ENCODE results near the gene CREG2.
"Not testable (repeated sequence)": the region's sequence is repeated elsewhere in the genome, so short reads cannot be mapped to it uniquely, and the experiment has no call there.

Gene CREG2

GRCh38 chr2:101341901-101342624 is 45.2 kb downstream of the CREG2 start:
- peak; percentile 49 for DNase-seq

GRCh38 chr2:101341421-101341820 is 45.9 kb downstream of the CREG2 start:
- DNase-seq, result no peak

- DNase-seq, result no peak
These were observed 47.2 kb downstream of the CREG2 start for GRCh38 chr2:101340141-101340551.

- DNase-seq, result no peak
These were observed 47.9 kb downstream of the CREG2 start for GRCh38 chr2:101339266-101339880.

GRCh38 chr2:101337877-101338276 is 49.4 kb downstream of the CREG2 start:
- DNase-seq, result no peak

- DNase-seq, result no peak
These were observed 54.2 kb downstream of the CREG2 start for GRCh38 chr2:101332885-101333766.

- no peak for DNase-seq
These were observed 56.1 kb downstream of the CREG2 start for GRCh38 chr2:101331202-101331601.

GRCh38 chr2:101330253-101330933 is 56.9 kb downstream of the CREG2 start:
- no peak for DNase-seq

GRCh38 chr2:101329026-101329425 is 58.3 kb downstream of the CREG2 start:
- DNase-seq, result no peak

- no peak for DNase-seq
These were observed 58.8 kb downstream of the CREG2 start for GRCh38 chr2:101328474-101329007.

GRCh38 chr2:101327863-101328394 is 59.4 kb downstream of the CREG2 start:
- no peak for DNase-seq

- no peak for DNase-seq
These were observed 61.9 kb downstream of the CREG2 start for GRCh38 chr2:101325425-101325824.

GRCh38 chr2:101316568-101316967 is 70.7 kb downstream of the CREG2 start:
- DNase-seq, result not testable (repeated sequence)

GRCh38 chr2:101311696-101312017 is 75.6 kb downstream of the CREG2 start:
- DNase-seq, result no peak

- DNase-seq, result no peak
These were observed 76.2 kb downstream of the CREG2 start for GRCh38 chr2:101310834-101311695.

GRCh38 chr2:101310090-101310833 is 77.0 kb downstream of the CREG2 start:
- DNase-seq, result no peak

GRCh38 chr2:101308432-101309210 is 78.7 kb downstream of the CREG2 start, which contains the start of gene RNF149:
Gene RNF149, minus strand, starts transcription at chr2:101308701. Its CDS starts 113 bp downstream, at chr2:101308588.
- peak; percentile 88 for DNase-seq

- peak; percentile 7 for DNase-seq
These were observed 79.3 kb downstream of the CREG2 start for GRCh38 chr2:101307950-101308431.

GRCh38 chr2:101307503-101307902 is 79.8 kb downstream of the CREG2 start:
- DNase-seq, result no peak

- DNase-seq, result no peak
These were observed 80.9 kb downstream of the CREG2 start for GRCh38 chr2:101306410-101306809.

All from T1000 (cell line).